ENCODE results near the gene NOXO1. TPM values are rescaled to one million over a fixed set of nuclear protein-coding genes. Genes with fewer than 3 reads are reported as not detected.

NOXO1 gene
- total RNA-seq, 4 donors from 2014 or later: not detected

DNA sequence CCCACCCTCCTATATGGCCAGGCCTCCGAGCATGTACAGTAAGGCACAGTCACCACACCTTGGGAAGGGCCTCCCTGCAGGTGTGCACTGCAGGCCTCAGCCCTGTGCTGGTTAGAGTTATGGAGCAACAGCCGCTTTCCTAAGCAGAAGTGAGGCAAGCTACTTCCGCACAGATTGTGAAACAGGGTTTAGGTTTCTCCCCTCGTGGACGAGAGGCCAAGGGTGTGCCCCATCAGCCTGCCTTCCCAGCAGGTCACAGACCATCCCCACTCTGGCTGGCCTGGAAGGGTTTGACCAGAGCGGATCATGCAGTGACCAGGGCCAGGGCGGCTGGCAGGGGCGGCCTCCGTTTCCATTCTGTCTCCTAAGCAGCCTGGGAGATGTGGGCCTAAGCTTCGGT lies 43.0 kb downstream of the NOXO1 start:
- no peak for DNase-seq
- Histone ChIP-seq H3K27ac (no peak overlapping the region), H3K36me3 (peaks cover 0 to 7% of the 10 kb centered on the region in 2 donors), H3K4me3 (replicated peaks in 1 of 3) (no peak overlapping the region), H3K9me3 (no peaks in the 10 kb centered on the region), H3K4me1 (peaks cover 8 to 15% of the 10 kb centered on the region in 2 donors), H3K27me3 (no peaks in the 10 kb centered on the region)
- 95 to 99% methylated on average over 10 of the region's 10 CpGs for WGBS, 2 donors
- no peak for TF ChIP-seq POLR2A (IDR thresholded peaks at IDR 0.05)
- TF ChIP-seq, protein P1, sequence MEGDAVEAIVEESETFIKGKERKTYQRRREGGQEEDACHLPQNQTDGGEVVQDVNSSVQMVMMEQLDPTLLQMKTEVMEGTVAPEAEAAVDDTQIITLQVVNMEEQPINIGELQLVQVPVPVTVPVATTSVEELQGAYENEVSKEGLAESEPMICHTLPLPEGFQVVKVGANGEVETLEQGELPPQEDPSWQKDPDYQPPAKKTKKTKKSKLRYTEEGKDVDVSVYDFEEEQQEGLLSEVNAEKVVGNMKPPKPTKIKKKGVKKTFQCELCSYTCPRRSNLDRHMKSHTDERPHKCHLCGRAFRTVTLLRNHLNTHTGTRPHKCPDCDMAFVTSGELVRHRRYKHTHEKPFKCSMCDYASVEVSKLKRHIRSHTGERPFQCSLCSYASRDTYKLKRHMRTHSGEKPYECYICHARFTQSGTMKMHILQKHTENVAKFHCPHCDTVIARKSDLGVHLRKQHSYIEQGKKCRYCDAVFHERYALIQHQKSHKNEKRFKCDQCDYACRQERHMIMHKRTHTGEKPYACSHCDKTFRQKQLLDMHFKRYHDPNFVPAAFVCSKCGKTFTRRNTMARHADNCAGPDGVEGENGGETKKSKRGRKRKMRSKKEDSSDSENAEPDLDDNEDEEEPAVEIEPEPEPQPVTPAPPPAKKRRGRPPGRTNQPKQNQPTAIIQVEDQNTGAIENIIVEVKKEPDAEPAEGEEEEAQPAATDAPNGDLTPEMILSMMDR (IDR thresholded peaks at IDR 0.05): no peak
- intact Hi-C loops (cut with DNase I): no loop called here

DNA sequence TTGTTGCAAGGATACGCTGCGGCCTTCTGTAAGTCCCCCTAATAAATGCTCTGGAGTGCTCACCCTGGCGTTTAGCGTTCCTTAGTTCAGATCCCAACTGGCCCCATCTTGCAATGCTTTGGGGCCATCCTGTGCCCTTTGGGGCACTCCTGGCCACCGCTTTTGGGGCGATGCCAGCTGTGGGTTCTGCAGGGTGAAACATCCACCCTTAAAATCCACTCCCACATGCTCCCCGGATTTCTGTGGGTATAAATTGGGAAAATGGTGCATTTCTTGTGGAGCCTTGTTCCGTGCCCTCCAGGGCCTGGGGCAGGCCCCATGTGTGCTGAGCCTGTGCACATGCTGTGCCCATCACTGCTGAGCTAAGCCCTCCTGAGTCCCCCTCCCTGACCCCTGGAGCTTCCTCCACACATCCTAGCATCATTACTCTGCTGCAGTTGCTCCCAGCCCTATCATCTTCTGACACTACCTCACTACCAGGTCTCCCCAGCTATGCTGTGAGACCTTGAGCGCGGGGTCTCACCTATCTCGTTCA lies 44.3 kb downstream of the NOXO1 start:
- no peaks in the 10 kb centered on the region for H3K27me3 ChIP-seq
- no peak for DNase-seq
- TF ChIP-seq POLR2A (IDR thresholded peaks at IDR 0.05): no peak
- TF ChIP-seq, protein P1 (IDR thresholded peaks at IDR 0.05): no peak
- peaks cover 0 to 7% of the 10 kb centered on the region in 2 donors for H3K4me1 ChIP-seq
- intact Hi-C loops (cut with DNase I): no loop called here
- H3K36me3 ChIP-seq: peaks cover 0 to 7% of the 10 kb centered on the region in 2 donors
- H3K4me3 ChIP-seq (replicated peaks in 1 of 3): no peak overlapping the region
- H3K9me3 ChIP-seq: no peaks in the 10 kb centered on the region
- no peak overlapping the region for H3K27ac ChIP-seq
- 91 to 94% methylated on average over 11 of the region's 11 CpGs for WGBS, 2 donors

DNA sequence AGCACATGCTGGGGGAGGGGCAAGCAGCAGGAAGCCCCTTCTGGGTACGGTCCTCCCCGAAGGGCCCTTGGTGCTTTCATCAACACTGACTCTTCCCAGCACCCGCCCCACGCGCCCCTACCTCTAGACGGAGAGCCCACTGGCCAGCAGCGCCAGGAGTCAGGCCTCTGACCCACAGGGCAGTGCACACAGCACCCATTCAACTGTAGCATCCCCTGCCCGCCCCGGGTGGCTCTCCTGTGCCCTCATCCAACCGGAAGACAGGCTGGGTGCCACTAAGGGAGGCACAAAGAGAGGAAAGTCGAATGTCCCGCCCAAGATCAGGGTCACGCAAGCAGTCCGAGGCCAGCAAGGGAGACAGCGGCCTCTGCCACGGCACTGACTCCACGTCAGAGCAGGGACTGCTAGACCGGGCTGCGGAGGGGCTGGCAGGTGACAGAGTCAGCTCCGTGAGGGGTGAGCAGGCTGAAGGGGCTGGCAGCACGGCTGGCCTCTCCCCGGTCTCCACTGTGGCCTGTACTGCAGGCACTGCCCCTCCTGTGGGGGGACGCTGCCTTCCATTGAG lies 48.1 kb downstream of the NOXO1 start:
- H3K36me3 ChIP-seq: no peaks in the 10 kb centered on the region
- peaks cover 0 to 9% of the 10 kb centered on the region in 2 donors for H3K4me1 ChIP-seq
- intact Hi-C loops (cut with DNase I): no loop called here
- no peaks in the 10 kb centered on the region for H3K27me3 ChIP-seq
- TF ChIP-seq POLR2A (IDR thresholded peaks at IDR 0.05): no peak
- TF ChIP-seq, protein P1 (IDR thresholded peaks at IDR 0.05): no peak
- no peak overlapping the region for H3K4me3 ChIP-seq (replicated peaks in 1 of 3)
- H3K9me3 ChIP-seq: no peaks in the 10 kb centered on the region
- DNase-seq: no peak
- whole genome bisulfite sequencing, 2 donors: 65 to 66% methylated on average over 15 to 18 of the region's 23 CpGs
- H3K27ac ChIP-seq: no peak overlapping the region

DNA sequence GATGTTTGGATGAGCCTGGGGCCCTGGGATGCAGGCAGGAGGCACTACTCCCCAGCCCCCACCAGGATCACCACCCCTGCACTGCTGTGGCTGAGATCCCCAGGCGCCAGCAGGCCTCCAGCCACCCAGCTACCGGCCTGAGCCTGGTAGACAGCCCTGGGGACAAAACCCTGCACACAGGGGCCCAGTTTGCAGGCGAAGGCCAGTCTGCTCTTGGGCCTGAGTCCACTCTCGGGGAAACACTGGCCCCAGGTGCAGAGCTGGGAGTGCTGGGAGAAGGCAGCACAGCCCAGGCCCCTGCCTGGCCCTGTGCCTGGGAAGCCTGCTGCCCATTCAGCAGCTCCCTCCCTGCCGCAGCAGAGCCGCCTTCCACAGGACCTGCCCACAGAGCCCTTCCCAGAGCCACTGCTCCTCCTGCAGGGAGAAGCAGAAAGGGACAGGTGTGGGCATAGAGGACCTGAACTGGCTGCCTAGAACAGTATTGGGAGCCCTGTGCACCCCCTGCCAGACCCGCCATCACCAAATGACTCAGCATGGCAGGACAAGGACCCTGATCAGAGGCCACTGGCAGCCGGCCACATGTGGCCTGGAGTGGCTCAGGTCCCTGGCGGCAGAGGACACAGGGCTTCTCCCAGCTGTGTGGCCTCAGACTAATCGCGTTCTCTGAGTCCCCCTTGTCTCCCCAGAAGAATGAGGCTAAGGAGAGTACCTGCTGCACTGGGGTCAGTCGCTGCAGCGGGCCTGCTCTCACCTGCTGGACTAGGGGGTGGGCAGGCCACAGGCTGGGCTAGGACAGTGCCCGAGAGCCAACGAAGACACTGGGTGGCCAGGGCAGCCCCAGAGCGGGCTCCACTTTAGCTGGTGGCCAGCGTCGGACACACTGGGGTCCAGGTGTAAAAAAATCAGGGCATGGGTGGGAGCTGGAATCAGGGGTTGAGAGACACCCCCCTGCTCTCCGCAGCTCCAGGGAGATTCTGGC lies 48.9 kb downstream of the NOXO1 start:
- peaks cover 0 to 9% of the 10 kb centered on the region in 2 donors for H3K4me1 ChIP-seq
- no peaks in the 10 kb centered on the region for H3K9me3 ChIP-seq
- TF ChIP-seq, protein P1 (IDR thresholded peaks at IDR 0.05): peak in 2 of 6 experiments; percentile 21 to 28
- no peak for TF ChIP-seq POLR2A (IDR thresholded peaks at IDR 0.05)
- peak; percentile 37 to 42 for DNase-seq
- intact Hi-C loops (cut with DNase I): no loop called here
- H3K27me3 ChIP-seq: no peaks in the 10 kb centered on the region
- H3K4me3 ChIP-seq (replicated peaks in 1 of 3): no peak overlapping the region
- no peaks in the 10 kb centered on the region for H3K36me3 ChIP-seq
- WGBS, 2 donors: 70 to 72% methylated on average over 8 to 11 of the region's 19 CpGs
- H3K27ac ChIP-seq: no peak overlapping the region

All from thyroid gland (tissue), 4 donors.